ENCODE results near the gene KAZN. TPM values are rescaled to one million over a fixed set of nuclear protein-coding genes. Genes with fewer than 3 reads are reported as not detected.

The KAZN gene
- total and polyA plus RNA-seq, 2 donors (not counting 1 experiment from before 2014, with no cell fraction given) = 3.4 to 5.0 TPM

GRCh38 chr1:14925336-14926136, 327.1 kb downstream of the KAZN start:
- Histone ChIP-seq H3K4me2 (ENCODE audit: extremely low read depth, insufficient read depth, low read length) (peak overlapping the region; percentile 96), H3K79me2 (ENCODE audit: control insufficient read depth, insufficient read depth, low read length) (peaks cover 4% of the 10 kb centered on the region), H2AFZ (ENCODE audit: low read length) (peak overlapping the region; percentile 10), H3K9me3 (ENCODE audit: control insufficient read depth, insufficient read depth, low read depth, low read length) (no peaks in the 10 kb centered on the region), H3K36me3 (ENCODE audit: control insufficient read depth, insufficient read depth, low read length) (no peaks in the 10 kb centered on the region), H3K27me3 (ENCODE audit: control insufficient read depth, insufficient read depth, low read length) (no peaks in the 10 kb centered on the region), H3K4me3 (replicated peaks in 1 of 4; ENCODE audit: control extremely low read depth in 1 of 4, insufficient read depth in 1 of 4, low read depth in 3 of 4, low read length in 4 of 4) (peak overlapping the region; percentile 60 to 81 (median 73)), H3K9ac (ENCODE audit: insufficient read depth, low read length) (peak overlapping the region; percentile 70), H3K27ac (ENCODE audit: insufficient read depth, low read length) (peak overlapping the region; percentile 57), H4K20me1 (ENCODE audit: control insufficient read depth, extremely low read depth, insufficient read depth, low read length) (no peaks in the 10 kb centered on the region), H3K4me1 (ENCODE audit: control insufficient read depth, extremely low read depth, insufficient read depth, low read length) (peaks cover 30% of the 10 kb centered on the region)
- no peak for TF ChIP-seq CTCF (conservative IDR thresholded peaks at IDR 0.05 in 1 of 2, IDR thresholded peaks at IDR 0.05 in 1 of 2; ENCODE audit: low read depth in 1 of 2, low read length in 2 of 2)
- no peak for TF ChIP-seq EZH2 (IDR thresholded peaks at IDR 0.05; ENCODE audit: low read length, missing control alignments)
- DNase-seq (ENCODE audit: low read depth in 2 of 2) = no peak

GRCh38 chr1:14926229-14926628, 327.7 kb downstream of the KAZN start:
- H3K9me3 ChIP-seq (ENCODE audit: control insufficient read depth, insufficient read depth, low read depth, low read length) = no peaks in the 10 kb centered on the region
- H3K27me3 ChIP-seq (ENCODE audit: control insufficient read depth, insufficient read depth, low read length) = no peaks in the 10 kb centered on the region
- H3K4me3 ChIP-seq (replicated peaks in 1 of 4; ENCODE audit: control extremely low read depth in 1 of 4, insufficient read depth in 1 of 4, low read depth in 3 of 4, low read length in 4 of 4) = peak overlapping the region in 1 of 4 experiments; percentile 15
- H4K20me1 ChIP-seq (ENCODE audit: control insufficient read depth, extremely low read depth, insufficient read depth, low read length) = no peaks in the 10 kb centered on the region
- peaks cover 30% of the 10 kb centered on the region for H3K4me1 ChIP-seq (ENCODE audit: control insufficient read depth, extremely low read depth, insufficient read depth, low read length)
- H3K27ac ChIP-seq (ENCODE audit: insufficient read depth, low read length) = no peak overlapping the region
- H2AFZ ChIP-seq (ENCODE audit: low read length) = no peak overlapping the region
- DNase-seq (ENCODE audit: low read depth in 2 of 2) = no peak
- H3K4me2 ChIP-seq (ENCODE audit: extremely low read depth, insufficient read depth, low read length) = peak overlapping the region; percentile 54
- peaks cover 4% of the 10 kb centered on the region for H3K79me2 ChIP-seq (ENCODE audit: control insufficient read depth, insufficient read depth, low read length)
- TF ChIP-seq CTCF (conservative IDR thresholded peaks at IDR 0.05 in 1 of 2, IDR thresholded peaks at IDR 0.05 in 1 of 2; ENCODE audit: low read depth in 1 of 2, low read length in 2 of 2) = no peak
- no peaks in the 10 kb centered on the region for H3K36me3 ChIP-seq (ENCODE audit: control insufficient read depth, insufficient read depth, low read length)
- H3K9ac ChIP-seq (ENCODE audit: insufficient read depth, low read length) = no peak overlapping the region

- peak overlapping the region in 1 of 4 experiments; percentile 15 for H3K4me3 ChIP-seq (replicated peaks in 1 of 4; ENCODE audit: control extremely low read depth in 1 of 4, insufficient read depth in 1 of 4, low read depth in 3 of 4, low read length in 4 of 4)
- H3K9me3 ChIP-seq (ENCODE audit: control insufficient read depth, insufficient read depth, low read depth, low read length) = no peaks in the 10 kb centered on the region
- no peak overlapping the region for H2AFZ ChIP-seq (ENCODE audit: low read length)
- H3K4me1 ChIP-seq (ENCODE audit: control insufficient read depth, extremely low read depth, insufficient read depth, low read length) = peaks cover 30% of the 10 kb centered on the region
- H3K27me3 ChIP-seq (ENCODE audit: control insufficient read depth, insufficient read depth, low read length) = no peaks in the 10 kb centered on the region
- no peak overlapping the region for H3K9ac ChIP-seq (ENCODE audit: insufficient read depth, low read length)
- DNase-seq (ENCODE audit: low read depth in 2 of 2) = no peak
- H3K27ac ChIP-seq (ENCODE audit: insufficient read depth, low read length) = no peak overlapping the region
- no peaks in the 10 kb centered on the region for H4K20me1 ChIP-seq (ENCODE audit: control insufficient read depth, extremely low read depth, insufficient read depth, low read length)
- no peaks in the 10 kb centered on the region for H3K36me3 ChIP-seq (ENCODE audit: control insufficient read depth, insufficient read depth, low read length)
- TF ChIP-seq CTCF (conservative IDR thresholded peaks at IDR 0.05 in 1 of 2, IDR thresholded peaks at IDR 0.05 in 1 of 2; ENCODE audit: low read depth in 1 of 2, low read length in 2 of 2) (no peak), EZH2 (IDR thresholded peaks at IDR 0.05; ENCODE audit: low read length, missing control alignments) (no peak)
- H3K4me2 ChIP-seq (ENCODE audit: extremely low read depth, insufficient read depth, low read length) = peak overlapping the region; percentile 54
- H3K79me2 ChIP-seq (ENCODE audit: control insufficient read depth, insufficient read depth, low read length) = peaks cover 4% of the 10 kb centered on the region
Measured at GRCh38 chr1:14926818-14927575, 328.5 kb downstream of the KAZN start.

All from fibroblast of lung (primary cell).